ENCODE results near the gene RNF166. TPM values are rescaled to one million over a fixed set of nuclear protein-coding genes. Genes with fewer than 3 reads are reported as not detected.
A peak's percentile ranks its signal among the peaks of the same experiment; 100 is the strongest.

The RNF166 gene
- total RNA-seq, 1 donor from 2014 or later = 74.2 TPM

- no peak for DNase-seq (ENCODE audit: low spot score)
- TF ChIP-seq CTCF (IDR thresholded peaks at IDR 0.05; ENCODE audit: unreplicated experiment) = no peak
- H3K27me3 Mint-ChIP-seq (ENCODE audit: unreplicated experiment) = peaks cover 7% of the 10 kb centered on the region
- H3K4me3 Mint-ChIP-seq (ENCODE audit: unreplicated experiment) = peak overlapping the region; percentile 96
- peaks cover 5% of the 10 kb centered on the region for H3K36me3 Mint-ChIP-seq (ENCODE audit: low read depth, unreplicated experiment)
- peaks cover 15% of the 10 kb centered on the region for H3K4me1 Mint-ChIP-seq (ENCODE audit: unreplicated experiment)
- H3K9me3 Mint-ChIP-seq (ENCODE audit: unreplicated experiment) = no peaks in the 10 kb centered on the region
- no peak overlapping the region for H3K27ac Mint-ChIP-seq (ENCODE audit: unreplicated experiment)
These were observed 44.7 kb downstream of the RNF166 start for GRCh38 chr16:88661468-88661867.

- peaks cover 5% of the 10 kb centered on the region for H3K36me3 Mint-ChIP-seq (ENCODE audit: low read depth, unreplicated experiment)
- peaks cover 12% of the 10 kb centered on the region for H3K4me1 Mint-ChIP-seq (ENCODE audit: unreplicated experiment)
- H3K9me3 Mint-ChIP-seq (ENCODE audit: unreplicated experiment) = no peaks in the 10 kb centered on the region
- H3K27ac Mint-ChIP-seq (ENCODE audit: unreplicated experiment) = no peak overlapping the region
- no peak for TF ChIP-seq CTCF (IDR thresholded peaks at IDR 0.05; ENCODE audit: unreplicated experiment)
- H3K27me3 Mint-ChIP-seq (ENCODE audit: unreplicated experiment) = peaks cover 2% of the 10 kb centered on the region
- no peak overlapping the region for H3K4me3 Mint-ChIP-seq (ENCODE audit: unreplicated experiment)
- DNase-seq (ENCODE audit: low spot score) = no peak
These were observed 47.0 kb downstream of the RNF166 start for GRCh38 chr16:88659160-88659559.

GRCh38 chr16:88658714-88659113, 47.5 kb downstream of the RNF166 start:
- Mint-ChIP-seq H3K9me3 (ENCODE audit: unreplicated experiment) (no peaks in the 10 kb centered on the region), H3K27me3 (ENCODE audit: unreplicated experiment) (peaks cover 2% of the 10 kb centered on the region), H3K4me3 (ENCODE audit: unreplicated experiment) (no peak overlapping the region), H3K36me3 (ENCODE audit: low read depth, unreplicated experiment) (peaks cover 5% of the 10 kb centered on the region), H3K27ac (ENCODE audit: unreplicated experiment) (no peak overlapping the region), H3K4me1 (ENCODE audit: unreplicated experiment) (peaks cover 10% of the 10 kb centered on the region)
- no peak for DNase-seq (ENCODE audit: low spot score)
- TF ChIP-seq CTCF (IDR thresholded peaks at IDR 0.05; ENCODE audit: unreplicated experiment) = no peak

GRCh38 chr16:88657371-88657770, 48.8 kb downstream of the RNF166 start:
- Mint-ChIP-seq H3K27me3 (ENCODE audit: unreplicated experiment) (peaks cover 2% of the 10 kb centered on the region), H3K4me1 (ENCODE audit: unreplicated experiment) (peaks cover 10% of the 10 kb centered on the region), H3K36me3 (ENCODE audit: low read depth, unreplicated experiment) (peaks cover 5% of the 10 kb centered on the region), H3K27ac (ENCODE audit: unreplicated experiment) (no peak overlapping the region), H3K9me3 (ENCODE audit: unreplicated experiment) (no peaks in the 10 kb centered on the region), H3K4me3 (ENCODE audit: unreplicated experiment) (no peak overlapping the region)
- TF ChIP-seq CTCF (IDR thresholded peaks at IDR 0.05; ENCODE audit: unreplicated experiment) = no peak
- no peak for DNase-seq (ENCODE audit: low spot score)

- Mint-ChIP-seq H3K4me1 (ENCODE audit: unreplicated experiment) (peaks cover 5% of the 10 kb centered on the region), H3K36me3 (ENCODE audit: low read depth, unreplicated experiment) (no peaks in the 10 kb centered on the region), H3K4me3 (ENCODE audit: unreplicated experiment) (peak overlapping the region; percentile 62), H3K27ac (ENCODE audit: unreplicated experiment) (no peak overlapping the region), H3K9me3 (ENCODE audit: unreplicated experiment) (no peaks in the 10 kb centered on the region), H3K27me3 (ENCODE audit: unreplicated experiment) (peaks cover 2% of the 10 kb centered on the region)
- DNase-seq (ENCODE audit: low spot score) = no peak
- no peak for TF ChIP-seq CTCF (IDR thresholded peaks at IDR 0.05; ENCODE audit: unreplicated experiment)
These were observed 49.8 kb downstream of the RNF166 start for GRCh38 chr16:88656291-88656980.
